ENCODE measurements around the gene EDRF1. TPM values are rescaled to one million over a fixed set of nuclear protein-coding genes. Genes with fewer than 3 reads are reported as not detected.
"Not testable (repeated sequence)": the region's sequence is repeated elsewhere in the genome, so short reads cannot be mapped to it uniquely, and the experiment has no call there.

The EDRF1 gene
- total RNA-seq, 4 donors from 2014 or later, result 7.8 to 22.1 (median 15.8) TPM

GRCh38 chr10:125694883-125695282 is 24.6 kb upstream of the EDRF1 start:
- TF ChIP-seq, protein P1, sequence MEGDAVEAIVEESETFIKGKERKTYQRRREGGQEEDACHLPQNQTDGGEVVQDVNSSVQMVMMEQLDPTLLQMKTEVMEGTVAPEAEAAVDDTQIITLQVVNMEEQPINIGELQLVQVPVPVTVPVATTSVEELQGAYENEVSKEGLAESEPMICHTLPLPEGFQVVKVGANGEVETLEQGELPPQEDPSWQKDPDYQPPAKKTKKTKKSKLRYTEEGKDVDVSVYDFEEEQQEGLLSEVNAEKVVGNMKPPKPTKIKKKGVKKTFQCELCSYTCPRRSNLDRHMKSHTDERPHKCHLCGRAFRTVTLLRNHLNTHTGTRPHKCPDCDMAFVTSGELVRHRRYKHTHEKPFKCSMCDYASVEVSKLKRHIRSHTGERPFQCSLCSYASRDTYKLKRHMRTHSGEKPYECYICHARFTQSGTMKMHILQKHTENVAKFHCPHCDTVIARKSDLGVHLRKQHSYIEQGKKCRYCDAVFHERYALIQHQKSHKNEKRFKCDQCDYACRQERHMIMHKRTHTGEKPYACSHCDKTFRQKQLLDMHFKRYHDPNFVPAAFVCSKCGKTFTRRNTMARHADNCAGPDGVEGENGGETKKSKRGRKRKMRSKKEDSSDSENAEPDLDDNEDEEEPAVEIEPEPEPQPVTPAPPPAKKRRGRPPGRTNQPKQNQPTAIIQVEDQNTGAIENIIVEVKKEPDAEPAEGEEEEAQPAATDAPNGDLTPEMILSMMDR (IDR thresholded peaks at IDR 0.05), result no peak
- no peak for TF ChIP-seq EP300 (IDR thresholded peaks at IDR 0.05)
- TF ChIP-seq POLR2AphosphoS5 (IDR thresholded peaks at IDR 0.05), result no peak
- no peak for TF ChIP-seq POLR2A (IDR thresholded peaks at IDR 0.05)
- 69 to 75% methylated on average over 1 of the region's 1 CpG for WGBS, 2 donors (ENCODE audit: low coverage in 1 of 2)
- Histone ChIP-seq H3K4me1 (no peaks in the 10 kb centered on the region), H3K27ac (no peak overlapping the region), H3K4me3 (no peak overlapping the region), H3K36me3 (no peaks in the 10 kb centered on the region), H3K27me3 (peaks cover 6% of the 10 kb centered on the region), H3K9me3 (no peaks in the 10 kb centered on the region)
- ATAC-seq, result no peak

- not testable (repeated sequence) for H3K36me3 ChIP-seq, H3K4me3 ChIP-seq, H3K4me1 ChIP-seq, H3K27ac ChIP-seq, H3K9me3 ChIP-seq, H3K27me3 ChIP-seq, ATAC-seq
- WGBS, 2 donors (ENCODE audit: low coverage in 1 of 2), result 96% methylated on average over 6 of the region's 6 CpGs; no CpG with 5 or more reads in 1 of the 2 donors
Observed at GRCh38 chr10:125696884-125697283, 22.6 kb upstream of the EDRF1 start.

- H3K9me3 ChIP-seq, result no peaks in the 10 kb centered on the region
- H3K27ac ChIP-seq, result no peak overlapping the region
- no peaks in the 10 kb centered on the region for H3K36me3 ChIP-seq
- H3K4me3 ChIP-seq, result no peak overlapping the region
- no peaks in the 10 kb centered on the region for H3K4me1 ChIP-seq
- TF ChIP-seq, protein P1 (IDR thresholded peaks at IDR 0.05), result no peak
- TF ChIP-seq EP300 (IDR thresholded peaks at IDR 0.05) (no peak), POLR2AphosphoS5 (IDR thresholded peaks at IDR 0.05) (no peak), POLR2A (IDR thresholded peaks at IDR 0.05) (no peak)
- no peak for ATAC-seq
- 75 to 87% methylated on average over 5 to 7 of the region's 9 CpGs for WGBS, 2 donors (ENCODE audit: low coverage in 1 of 2)
- H3K27me3 ChIP-seq, result no peaks in the 10 kb centered on the region
Observed at GRCh38 chr10:125698481-125698998, 21.0 kb upstream of the EDRF1 start.

DNA sequence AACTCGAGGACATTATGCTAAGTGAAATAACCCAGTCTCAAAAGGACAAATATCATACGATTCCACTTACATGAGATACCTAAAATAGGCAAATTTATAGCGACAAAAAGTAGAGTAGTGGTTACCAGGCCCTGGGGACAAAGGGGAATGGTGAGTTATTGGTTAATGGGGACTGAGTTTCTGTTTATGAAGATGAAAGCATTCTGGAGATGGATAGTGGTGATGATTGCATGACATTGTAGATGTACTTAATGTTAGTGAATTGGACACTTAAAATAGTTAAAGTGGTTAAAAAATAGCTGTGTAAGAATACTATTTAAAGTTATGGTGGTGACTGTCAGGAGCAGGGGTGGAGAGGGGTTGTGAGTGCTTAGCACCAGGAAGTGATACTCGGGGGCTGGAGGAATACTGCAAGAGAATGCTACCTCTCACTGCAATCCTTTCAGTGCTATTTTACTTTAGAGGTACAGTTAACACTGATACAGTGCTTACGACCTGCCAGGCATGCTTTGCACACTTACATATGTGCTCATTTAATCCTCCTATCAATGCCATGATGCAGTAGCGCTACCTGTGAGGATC is 19.9 kb upstream of the EDRF1 start:
- ATAC-seq, result no peak
- Histone ChIP-seq H3K36me3 (no peaks in the 10 kb centered on the region), H3K27ac (no peak overlapping the region), H3K27me3 (no peaks in the 10 kb centered on the region), H3K4me1 (no peaks in the 10 kb centered on the region), H3K4me3 (no peak overlapping the region), H3K9me3 (no peaks in the 10 kb centered on the region)
- WGBS, 2 donors (ENCODE audit: low coverage in 1 of 2), result 76 to 84% methylated on average over 4 to 6 of the region's 6 CpGs
- TF ChIP-seq POLR2A (IDR thresholded peaks at IDR 0.05) (no peak), EP300 (IDR thresholded peaks at IDR 0.05) (no peak), POLR2AphosphoS5 (IDR thresholded peaks at IDR 0.05) (no peak)
- TF ChIP-seq, protein P1 (IDR thresholded peaks at IDR 0.05), result no peak

- no peaks in the 10 kb centered on the region for H3K27me3 ChIP-seq
- TF ChIP-seq, protein P1 (IDR thresholded peaks at IDR 0.05), result peak in 1 of 4 experiments; percentile 10
- no peak for TF ChIP-seq POLR2AphosphoS5 (IDR thresholded peaks at IDR 0.05)
- H3K36me3 ChIP-seq, result no peaks in the 10 kb centered on the region
- no peaks in the 10 kb centered on the region for H3K9me3 ChIP-seq
- H3K4me1 ChIP-seq, result no peaks in the 10 kb centered on the region
- no peak for ATAC-seq
- WGBS, 2 donors (ENCODE audit: low coverage in 1 of 2), result 19 to 38% methylated on average over 3 of the region's 3 CpGs
- no peak overlapping the region for H3K4me3 ChIP-seq
- H3K27ac ChIP-seq, result no peak overlapping the region
Observed at GRCh38 chr10:125700355-125700911, 19.1 kb upstream of the EDRF1 start.

All from gastroesophageal sphincter (tissue), 4 donors.